Stimulated activated CD4-positive, alpha-beta T cell treated with anti-CD3 and anti-CD28 coated beads, Interleukin-4, amount 100 ng/mL, for 48 hours (primary cell): Measurements from ENCODE around the gene RFXAP.

ENCODE experiments used
- DNase-seq, 2 donors: peaks; one replicate each; pipeline ENCODE4 v3.0.0-alpha.2; 2020; ENCODE audit warnings: low read depth in 2 of 2

The RFXAP gene

GRCh38 chr13:36817996-36818803 lies 822 bp upstream of the RFXAP start:
- DNase-seq: no peak

GRCh38 chr13:36819739-36820090 lies 693 bp downstream of the RFXAP start:
- DNase-seq: peak; percentile 4 to 19

- DNase-seq: no peak
These were observed 1.2 kb downstream of the RFXAP start for GRCh38 chr13:36820222-36820621.

- no peak for DNase-seq
These were observed 3.8 kb downstream of the RFXAP start for GRCh38 chr13:36822785-36823184.

GRCh38 chr13:36829753-36830152 lies 10.7 kb downstream of the RFXAP start:
- no peak for DNase-seq

GRCh38 chr13:36831291-36831690 lies 12.3 kb downstream of the RFXAP start:
- DNase-seq: no peak

GRCh38 chr13:36834299-36834698 lies 15.3 kb downstream of the RFXAP start:
- no peak for DNase-seq

- no peak for DNase-seq
These were observed 18.5 kb downstream of the RFXAP start for GRCh38 chr13:36837354-36838092.

GRCh38 chr13:36839281-36839680 lies 20.3 kb downstream of the RFXAP start:
- DNase-seq: no peak

GRCh38 chr13:36839981-36840380 lies 21.0 kb downstream of the RFXAP start:
- no peak for DNase-seq

GRCh38 chr13:36840718-36841250 lies 21.8 kb downstream of the RFXAP start:
- DNase-seq: no peak

GRCh38 chr13:36841391-36841790 lies 22.4 kb downstream of the RFXAP start:
- no peak for DNase-seq

- DNase-seq: no peak
These were observed 28.6 kb downstream of the RFXAP start for GRCh38 chr13:36847606-36848005.

- DNase-seq: peak in 1 of 2 donors; percentile 2
These were observed 29.4 kb downstream of the RFXAP start for GRCh38 chr13:36848199-36848982.

- peak in 1 of 2 donors; percentile 18 for DNase-seq
These were observed 31.9 kb downstream of the RFXAP start for GRCh38 chr13:36850790-36851438.

- DNase-seq: no peak
These were observed 38.2 kb downstream of the RFXAP start for GRCh38 chr13:36857253-36857652.

GRCh38 chr13:36858290-36858689 lies 39.3 kb downstream of the RFXAP start:
- DNase-seq: no peak

GRCh38 chr13:36859259-36859658 lies 40.2 kb downstream of the RFXAP start:
- DNase-seq: no peak

- DNase-seq: no peak
These were observed 43.1 kb downstream of the RFXAP start for GRCh38 chr13:36862002-36862685.

- no peak for DNase-seq
These were observed 43.7 kb downstream of the RFXAP start for GRCh38 chr13:36862722-36863121.

GRCh38 chr13:36865265-36865664 lies 46.2 kb downstream of the RFXAP start:
- no peak for DNase-seq
